ENCODE measurements around the gene SPACA4.

The SPACA4 gene

DNA sequence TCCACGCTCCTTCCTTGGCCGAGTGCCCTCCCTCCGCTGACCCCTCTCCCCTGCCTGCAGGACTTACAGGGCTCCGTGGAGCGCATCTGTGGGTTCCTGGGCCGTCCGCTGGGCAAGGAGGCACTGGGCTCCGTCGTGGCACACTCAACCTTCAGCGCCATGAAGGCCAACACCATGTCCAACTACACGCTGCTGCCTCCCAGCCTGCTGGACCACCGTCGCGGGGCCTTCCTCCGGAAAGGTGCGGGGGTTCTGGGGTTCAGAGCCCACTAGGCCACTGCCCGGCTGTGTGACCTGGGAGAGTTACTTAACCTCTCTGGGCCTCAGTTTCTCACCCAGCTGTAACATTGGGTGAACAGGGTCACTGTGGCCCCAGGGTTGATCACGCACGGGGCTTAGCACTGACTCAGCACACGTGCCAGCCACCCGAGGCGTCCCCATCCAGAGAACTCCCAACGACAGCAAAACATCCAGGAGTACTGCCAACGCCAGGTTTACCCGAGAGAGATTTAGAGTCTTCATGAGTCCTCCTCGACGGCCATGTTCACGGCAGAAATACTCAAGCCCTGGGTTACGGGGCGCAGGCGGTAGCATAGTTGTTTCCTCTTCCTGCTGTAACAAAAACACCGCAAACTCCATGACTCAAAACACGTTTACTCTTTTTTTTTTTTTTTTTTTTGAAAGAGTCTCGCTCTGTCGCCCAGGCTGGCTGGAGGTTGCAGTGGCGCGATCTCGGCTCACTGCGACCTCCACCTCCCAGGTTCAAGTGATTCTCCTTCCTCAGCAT, 9.7 kb upstream of the SPACA4 start:
- no peak for DNase-seq (ENCODE audit: low spot score)

DNA sequence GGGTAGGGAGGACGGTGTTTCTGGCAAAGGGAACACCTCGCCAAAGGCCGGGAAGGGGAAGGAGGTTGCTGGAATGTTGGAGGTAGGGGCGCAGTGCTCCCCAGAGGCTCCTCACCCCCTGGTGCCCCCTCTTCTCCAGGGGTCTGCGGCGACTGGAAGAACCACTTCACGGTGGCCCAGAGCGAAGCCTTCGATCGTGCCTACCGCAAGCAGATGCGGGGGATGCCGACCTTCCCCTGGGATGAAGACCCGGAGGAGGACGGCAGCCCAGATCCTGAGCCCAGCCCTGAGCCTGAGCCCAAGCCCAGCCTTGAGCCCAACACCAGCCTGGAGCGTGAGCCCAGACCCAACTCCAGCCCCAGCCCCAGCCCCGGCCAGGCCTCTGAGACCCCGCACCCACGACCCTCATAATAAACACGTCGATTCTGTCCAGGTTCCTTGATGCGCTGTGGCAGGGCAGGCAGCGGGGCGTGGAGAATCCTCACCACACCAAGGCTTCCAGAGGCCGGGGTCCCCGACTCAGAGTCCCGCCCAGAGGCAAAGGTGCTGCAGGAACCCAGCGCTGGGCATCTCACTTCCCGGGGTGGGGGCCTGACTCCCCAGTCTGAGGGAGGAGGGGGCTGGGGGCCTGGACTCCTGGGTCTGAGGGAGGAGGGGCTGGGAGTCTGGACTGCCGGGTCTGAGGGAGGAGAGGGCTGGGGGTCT, 7.4 kb upstream of the SPACA4 start:
- no peak for DNase-seq (ENCODE audit: low spot score)

DNA sequence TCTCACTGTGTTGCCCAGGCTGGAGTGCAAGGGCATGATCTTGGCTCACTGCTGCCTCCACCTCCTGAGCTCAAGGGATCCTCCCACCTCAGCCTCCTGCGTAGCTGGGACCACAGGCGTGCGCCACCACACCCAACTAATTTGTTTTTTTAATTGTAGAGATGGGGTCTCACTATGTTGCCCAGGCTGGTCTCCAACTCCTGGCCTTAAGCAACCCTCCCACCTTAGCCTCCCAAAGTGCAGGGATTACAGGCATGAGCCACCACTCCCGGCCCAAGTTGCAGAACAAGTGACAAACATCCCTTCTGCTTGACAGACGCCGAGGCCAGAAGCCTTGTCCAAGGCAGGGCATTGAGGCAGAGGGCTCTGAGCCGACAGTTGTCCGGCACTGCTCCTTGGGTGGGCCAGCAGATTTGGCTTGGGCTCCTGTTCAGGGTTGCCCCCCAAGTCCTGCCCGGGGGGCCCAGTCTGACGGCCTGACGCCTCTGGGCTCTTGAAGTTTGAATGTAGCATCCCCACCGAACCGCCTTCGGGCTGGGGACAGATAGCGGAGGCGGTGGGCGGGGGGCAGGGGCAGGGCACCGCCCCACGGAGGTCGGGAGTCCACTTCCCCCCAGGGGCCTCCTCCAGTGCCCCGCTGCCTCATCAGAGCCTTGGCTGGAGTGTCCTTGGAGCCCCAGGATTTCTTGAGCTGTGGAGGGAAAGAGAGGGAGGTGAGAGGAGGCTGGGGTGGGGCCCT, 5.7 kb upstream of the SPACA4 start:
- DNase-seq (ENCODE audit: low spot score): no peak

DNA sequence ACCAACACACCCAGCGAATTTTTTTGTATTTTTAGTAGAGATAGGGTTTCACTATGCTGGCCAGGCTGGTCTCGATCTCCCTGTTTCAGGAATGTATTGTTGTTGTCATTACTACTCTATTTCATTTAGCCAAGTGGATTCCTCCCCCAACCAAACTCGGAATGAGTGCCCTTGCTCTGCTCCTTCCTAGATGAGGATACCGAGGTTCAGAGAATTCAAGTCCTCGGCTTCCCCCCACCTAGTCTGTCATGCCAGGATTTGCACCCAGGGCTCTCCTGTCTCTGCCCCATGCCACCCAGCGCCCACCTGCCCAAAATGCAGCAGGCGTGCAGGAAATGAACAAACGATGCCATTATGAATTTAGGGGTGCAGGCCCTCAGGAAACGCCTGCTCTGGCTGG, 3.5 kb upstream of the SPACA4 start:
- no peak for DNase-seq (ENCODE audit: low spot score)

DNA sequence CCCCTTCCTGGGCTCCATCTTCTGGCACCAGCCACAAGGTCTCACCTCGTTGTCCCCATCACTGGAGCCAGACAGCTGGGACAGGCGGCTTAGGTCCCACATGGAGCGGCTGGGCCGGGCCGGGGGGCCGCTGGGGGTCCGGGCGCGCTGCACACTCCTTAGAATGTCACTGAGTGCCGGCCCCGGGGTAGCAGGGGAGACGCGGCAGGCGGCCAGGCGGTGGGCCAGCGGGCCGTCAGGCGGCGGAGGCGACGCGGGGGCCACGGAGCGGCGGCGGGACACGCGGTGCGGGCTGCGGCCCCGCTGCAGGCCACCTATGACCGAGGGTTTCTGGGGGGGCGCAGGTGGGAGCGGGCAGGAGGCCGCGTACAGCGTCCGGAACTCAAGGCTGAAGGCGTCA, 3.1 kb upstream of the SPACA4 start:
- DNase-seq (ENCODE audit: low spot score): no peak

DNA sequence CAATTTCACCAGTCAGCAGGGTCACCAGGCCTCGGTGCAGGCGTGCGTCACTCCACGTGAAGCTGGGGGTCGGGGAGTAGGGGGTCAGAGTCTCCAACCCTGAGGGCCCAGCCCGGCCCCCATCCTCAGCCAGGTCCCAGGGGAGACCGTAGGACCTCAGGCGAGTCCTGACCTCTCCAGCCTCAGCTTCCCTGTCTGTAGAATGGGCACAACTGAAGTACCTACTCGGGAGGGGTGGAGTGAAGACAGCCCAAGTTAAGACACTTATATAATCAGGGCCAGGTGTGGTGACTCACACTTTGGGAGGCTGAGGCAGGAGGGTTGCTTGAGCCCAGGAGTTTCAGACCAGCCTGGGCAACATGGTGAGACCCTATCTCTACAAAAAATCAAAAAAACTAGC, 2.7 kb upstream of the SPACA4 start:
- no peak for DNase-seq (ENCODE audit: low spot score)

DNA sequence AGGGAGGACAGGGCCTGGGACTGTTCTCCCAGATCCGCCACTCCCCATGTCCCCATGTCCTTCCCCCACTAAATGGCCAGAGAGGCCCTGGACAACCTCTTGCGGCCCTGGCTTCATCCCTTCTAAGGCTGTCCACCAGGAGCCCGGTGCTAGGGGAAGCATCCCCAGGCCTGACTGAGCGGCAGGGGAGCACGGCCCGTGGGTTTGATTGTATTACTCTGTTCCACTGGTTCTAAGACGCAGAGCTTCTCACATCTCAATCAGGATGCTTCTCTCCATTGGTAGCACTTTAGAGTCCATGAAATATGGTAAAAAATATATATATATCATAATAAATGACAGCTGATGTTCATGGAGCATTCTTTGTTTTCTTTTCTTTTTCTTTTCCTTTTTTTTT, 815 bp downstream of the SPACA4 start:
- DNase-seq (ENCODE audit: low spot score): no peak

DNA sequence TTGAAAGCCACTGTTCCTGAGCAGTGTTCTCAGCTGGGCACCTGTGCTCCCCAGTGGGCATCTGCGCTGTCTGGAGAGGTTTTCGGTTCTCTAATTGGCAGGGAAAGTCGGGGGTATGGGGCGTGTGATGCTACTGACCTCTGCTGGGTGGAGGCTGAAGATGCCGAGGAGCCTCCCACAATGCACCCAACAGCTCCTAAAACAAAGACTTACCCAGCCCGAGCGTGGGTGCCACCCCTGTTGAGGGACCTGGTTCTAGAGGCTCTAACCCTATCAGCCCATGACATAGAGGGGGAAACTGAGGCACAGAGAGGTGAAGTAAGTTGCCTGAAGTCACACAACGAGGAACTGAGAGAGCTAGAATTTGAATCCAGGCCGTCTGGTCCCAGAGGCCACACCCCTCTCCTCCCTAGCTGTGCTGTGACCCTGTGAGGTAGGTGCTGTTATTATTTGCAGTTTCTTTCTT, 2.3 kb downstream of the SPACA4 start:
- DNase-seq (ENCODE audit: low spot score): no peak

DNA sequence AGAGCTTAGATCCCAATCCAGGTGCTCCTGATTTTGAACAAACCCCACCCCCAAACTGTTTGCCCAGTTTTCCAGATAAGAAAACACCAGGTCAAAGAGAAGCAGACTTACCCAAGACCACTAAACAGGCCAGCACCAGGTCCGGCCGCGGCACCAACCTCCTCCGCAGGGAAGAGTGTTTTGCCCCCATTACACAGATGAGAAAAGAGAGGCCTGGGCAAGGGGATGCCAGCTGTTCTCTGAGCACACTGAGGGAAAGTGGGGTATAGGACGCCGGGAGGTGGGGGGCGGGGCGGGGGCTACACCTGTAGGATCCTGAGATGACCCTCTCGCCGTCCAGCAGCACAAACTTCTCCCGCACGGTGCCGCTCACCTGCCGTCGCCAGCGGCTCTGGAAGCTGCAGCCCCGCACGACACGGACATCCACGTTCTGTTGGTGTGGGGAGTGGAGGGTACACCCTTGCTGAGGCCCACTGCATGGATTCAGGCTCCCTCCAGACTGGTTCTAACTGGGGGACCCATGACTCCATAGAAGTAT, 3.1 kb downstream of the SPACA4 start:
- DNase-seq (ENCODE audit: low spot score): no peak

DNA sequence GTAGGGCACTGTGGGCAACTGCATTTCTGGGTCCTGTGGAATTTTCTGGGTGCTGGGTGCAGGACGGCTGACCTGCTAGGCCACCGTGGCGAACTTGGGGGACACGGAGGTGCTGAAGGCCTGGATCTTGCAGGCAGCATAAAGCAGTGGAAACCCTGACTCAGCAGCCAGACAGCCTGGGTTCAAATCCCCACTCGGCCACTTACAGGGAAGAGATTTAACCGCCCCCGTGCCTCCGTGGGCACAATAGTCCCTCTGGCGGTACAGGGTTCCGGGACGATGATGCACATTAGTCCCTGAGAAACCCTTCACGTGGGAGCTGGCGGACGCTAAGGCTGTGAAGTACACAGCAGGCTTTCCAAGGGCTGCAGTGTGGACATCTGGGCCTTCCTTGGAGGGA, 5.3 kb downstream of the SPACA4 start:
- DNase-seq (ENCODE audit: low spot score): no peak

DNA sequence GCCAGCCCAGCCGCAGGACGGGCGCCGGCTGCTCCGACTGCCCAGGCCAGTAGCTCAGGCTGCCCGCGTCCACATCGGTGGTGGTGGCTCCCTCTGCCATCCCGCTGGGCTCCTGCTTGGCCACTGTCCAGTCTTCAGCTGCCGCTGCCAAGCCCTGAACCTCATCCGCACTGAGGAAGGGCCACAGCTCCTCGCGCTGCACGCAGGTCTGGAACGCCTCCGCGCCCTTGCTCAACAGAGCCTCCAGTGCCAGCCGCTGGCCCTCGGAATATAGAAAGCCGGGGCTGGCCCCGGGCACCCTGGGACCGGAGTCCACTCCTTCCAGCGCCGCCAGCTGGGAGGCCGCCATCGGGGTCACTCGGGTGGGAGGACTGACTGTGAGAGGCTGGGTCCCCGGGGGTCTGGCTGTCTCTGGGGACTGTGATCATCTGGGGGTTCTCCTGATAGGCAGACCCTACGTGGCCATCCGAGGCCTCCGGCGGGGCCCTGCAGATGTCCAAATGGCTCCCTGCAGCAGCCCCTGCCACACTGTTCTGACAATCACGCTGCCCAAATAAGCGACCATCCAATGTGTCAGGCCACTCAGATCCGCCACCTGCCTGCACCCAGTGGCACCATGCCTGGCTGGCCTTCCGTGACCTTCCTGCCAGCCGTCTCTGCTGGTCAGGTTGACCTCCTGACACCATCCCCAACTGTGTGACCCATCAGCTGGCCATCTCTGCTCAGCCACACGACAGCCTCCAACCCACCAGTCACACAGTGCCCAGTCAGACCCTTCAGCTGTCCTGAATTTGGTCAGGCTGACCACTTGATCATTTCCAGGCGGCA, 6.7 kb downstream of the SPACA4 start:
- no peak for DNase-seq (ENCODE audit: low spot score)

DNA sequence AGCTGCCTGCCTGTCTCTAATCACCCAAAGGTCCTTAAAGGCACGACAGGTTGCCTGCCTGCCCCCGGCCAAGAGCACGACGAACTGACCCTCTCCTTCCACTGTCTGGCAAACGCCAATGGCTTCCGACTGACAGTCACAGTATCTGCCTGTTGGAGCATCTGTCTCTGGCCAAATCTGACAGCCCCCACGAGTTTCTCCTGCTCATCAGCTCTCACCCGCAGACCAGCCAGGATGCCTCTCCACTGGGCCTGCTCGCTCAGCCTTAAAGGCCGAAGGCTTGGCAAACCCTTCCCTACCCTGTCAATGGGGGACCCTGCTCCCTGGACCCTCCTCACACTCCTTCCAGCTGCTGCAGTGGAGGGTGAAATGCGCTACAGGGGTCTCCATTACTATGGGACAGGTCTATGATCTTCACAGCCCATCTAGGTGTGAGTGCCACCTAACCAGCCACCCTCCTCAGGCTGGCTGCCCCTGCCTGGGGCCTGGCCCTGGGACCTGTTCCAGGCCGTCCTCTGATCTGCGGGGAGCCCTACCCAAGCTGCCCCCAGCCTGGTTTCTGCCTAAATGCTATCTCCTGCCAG, 7.4 kb downstream of the SPACA4 start:
- no peak for DNase-seq (ENCODE audit: low spot score)

DNA sequence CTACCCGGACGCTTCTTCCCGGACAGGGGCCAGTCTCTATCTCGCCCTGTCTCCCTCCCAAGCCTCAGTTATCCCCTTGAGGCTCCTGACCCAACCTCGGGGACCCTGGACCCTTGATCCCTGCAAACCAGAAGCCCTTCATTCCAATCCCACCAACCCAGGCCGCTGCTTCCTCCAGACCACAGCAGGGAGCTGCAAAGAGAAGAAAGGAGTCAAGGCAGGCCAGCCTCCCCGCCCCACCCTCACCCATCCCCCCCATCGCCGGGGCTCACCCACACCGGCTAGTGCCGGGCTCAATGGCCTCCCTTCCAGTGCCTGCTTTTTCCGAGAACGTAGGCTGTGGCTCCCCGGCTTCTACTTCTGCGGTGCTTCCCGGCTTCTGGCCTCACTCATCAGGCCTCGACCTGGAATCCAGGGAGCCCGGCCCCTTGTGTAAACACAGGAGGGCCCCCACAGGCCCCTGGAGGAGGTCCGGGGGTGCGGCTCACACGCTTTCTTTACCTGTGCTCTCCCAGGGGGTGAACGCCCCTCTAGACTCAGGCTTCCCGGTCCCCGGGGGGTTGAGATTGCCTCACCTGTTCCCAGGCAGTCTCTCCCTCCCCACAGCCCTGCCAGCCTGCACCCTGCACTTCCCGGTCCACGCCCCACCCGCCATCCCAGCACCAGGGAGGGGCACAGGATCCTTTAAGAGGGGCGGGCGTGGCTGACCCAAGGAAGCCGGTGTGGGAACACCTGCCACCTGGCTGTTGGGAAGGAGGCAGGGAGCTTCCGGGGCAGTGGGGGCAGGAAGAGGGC, 8.1 kb downstream of the SPACA4 start, which contains the start of gene FAM83E:
TSS of gene FAM83E (minus strand) at position 641 of the 795 bp plus-strand sequence. CDS start 1,704 bp downstream, outside the sequence.
- no peak for DNase-seq (ENCODE audit: low spot score)

DNA sequence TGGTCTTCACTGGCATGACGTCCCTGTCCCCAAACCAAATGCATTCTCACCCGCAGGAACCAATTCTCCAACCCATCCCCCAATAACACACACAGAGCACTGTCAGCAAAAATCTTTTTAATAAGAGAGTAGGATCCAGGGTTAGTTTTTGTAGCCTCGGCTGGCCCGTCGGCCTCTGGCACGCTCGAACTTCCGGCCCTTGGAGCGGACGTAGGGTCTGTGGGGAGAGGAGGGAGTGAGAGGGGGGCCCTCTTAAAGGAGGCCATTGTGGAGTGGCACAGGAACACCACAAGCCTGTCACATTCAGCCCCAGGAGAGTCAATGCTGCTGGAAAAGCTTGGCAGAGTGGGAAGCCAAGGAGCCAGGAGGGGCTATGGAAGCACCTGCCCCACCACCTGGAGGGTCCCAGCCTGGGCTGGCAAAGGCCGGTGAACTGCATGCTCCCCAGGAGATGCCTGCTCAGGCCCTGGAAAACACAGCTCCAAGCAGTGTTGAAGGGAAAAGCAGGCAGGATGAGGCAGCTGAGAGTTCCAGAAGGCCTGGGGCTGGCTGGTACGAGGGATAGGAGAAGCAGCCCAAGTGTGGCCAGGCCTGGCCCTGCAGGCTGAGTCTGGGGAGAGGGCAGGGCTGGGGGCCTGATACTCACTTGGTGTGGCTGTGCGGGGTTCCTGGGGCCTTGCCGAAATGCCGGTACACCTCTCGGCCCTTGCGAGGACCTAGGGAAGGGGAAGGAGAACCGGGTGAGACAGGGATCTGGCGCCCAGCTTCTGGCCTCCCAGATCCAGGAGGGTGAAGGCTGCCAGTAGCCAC, 8.9 kb downstream of the SPACA4 start:
- DNase-seq (ENCODE audit: low spot score): no peak

DNA sequence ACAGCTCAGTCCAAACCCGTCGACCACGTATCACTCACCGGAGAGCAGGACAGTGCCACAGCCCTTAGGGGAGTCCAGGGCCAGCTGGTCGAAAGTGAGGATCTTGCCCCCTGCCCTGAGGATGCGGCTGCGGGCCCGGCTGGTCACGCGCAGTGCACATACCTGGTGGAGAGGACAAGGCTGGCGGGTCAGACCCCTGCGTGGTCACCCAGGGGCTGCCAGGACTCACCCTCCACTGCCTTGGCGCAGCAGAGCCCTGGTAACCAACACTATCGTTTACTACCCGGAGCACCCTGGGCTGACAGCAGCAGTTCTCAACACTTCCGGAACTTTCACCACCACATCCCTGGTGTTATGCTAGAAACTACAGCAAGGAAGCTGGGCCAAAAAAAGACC, 9.5 kb downstream of the SPACA4 start:
- DNase-seq (ENCODE audit: low spot score): no peak

DNA sequence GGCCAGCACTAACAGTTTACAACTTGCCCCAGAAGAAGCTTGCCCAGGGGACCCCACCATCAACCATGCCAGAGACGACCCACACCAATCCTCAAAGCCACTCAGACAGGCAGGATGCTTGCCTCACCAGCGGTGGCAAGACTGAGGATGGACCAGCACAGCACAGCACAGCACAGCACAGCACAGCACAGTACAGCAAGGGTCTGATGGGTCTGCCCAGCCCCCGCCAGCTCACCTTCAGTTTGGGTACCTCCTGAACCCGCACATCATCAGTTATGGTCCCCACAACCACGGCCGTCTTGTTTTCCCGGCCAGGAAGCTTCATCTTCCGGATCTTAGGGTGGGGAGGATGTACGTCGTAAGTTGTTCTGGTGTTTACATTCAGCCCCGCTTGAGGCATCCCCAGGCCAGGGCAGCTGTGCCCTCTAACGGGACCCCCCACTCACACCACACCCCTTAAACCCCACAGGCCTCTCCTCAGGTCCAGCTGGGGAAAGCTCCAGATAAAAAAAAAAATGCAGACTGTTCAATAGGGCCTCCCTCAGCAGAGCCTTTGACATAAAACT, 10.0 kb downstream of the SPACA4 start:
- no peak for DNase-seq (ENCODE audit: low spot score)

DNA sequence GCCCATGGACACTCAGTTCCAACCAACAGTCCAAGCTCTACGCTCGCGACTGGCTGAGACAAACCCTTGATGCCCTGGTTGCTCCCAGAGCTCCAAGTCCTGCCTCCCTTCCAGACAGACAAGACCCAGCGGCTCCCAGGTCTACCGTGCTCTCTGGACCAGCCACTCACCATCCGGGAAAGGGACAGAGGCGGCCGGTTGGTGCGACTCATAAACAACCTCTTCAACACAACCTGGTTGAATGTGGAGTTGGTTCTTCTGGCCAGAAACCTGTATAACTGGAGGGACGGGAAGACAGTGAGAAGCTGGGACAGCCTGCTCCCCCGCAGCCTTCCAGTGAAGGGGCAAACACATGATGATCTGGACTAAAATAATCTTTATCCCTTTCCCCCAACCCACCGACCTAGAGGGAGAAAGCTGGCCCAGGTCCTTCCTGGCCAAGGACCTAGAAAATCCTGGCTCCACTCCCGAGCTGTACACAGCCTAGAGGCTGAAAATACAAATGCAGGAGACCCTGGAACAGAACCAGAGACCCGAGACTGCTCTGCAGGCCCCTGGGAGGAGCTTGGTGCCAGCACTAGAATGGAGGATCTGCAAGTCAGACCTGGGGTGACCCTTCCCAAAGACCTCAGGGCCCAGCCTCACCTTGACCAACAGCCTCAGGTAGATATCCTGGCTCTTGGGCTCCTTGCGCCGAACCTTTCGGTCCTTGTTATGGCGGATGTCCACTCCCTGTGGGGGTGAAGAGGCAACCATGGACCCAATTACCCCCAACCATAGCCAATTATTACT, 10.8 kb downstream of the SPACA4 start:
- no peak for DNase-seq (ENCODE audit: low spot score)

DNA sequence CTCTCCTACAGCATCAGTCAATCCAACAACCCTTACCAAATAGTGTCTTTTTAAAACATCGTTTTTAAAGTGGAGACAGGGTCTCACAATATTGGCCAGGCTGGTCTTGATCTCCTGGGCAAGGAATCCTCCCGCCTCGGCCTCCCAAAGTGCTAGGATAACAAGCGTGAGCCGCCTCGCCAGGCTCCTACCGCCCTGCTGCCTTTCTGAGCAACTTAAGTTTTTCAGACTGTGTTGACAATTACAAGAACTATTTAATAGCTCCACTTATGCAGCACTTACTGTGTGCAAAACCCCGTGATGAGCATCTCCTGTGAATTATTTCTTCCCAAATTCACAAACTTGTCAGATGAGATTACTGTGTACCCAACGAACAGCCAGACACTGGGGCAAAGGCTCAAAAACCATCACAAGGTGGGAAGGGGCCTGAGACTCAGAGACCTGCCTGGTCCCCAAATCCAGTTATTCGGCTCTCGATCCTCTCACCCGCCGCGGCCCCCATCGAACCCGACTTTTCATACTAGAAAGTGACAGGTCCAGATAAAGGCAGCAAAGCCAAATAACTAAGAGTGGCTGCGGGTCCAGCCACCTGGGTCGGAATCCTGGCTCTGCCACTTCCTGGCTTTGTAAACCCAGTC, 11.9 kb downstream of the SPACA4 start:
- no peak for DNase-seq (ENCODE audit: low spot score)
